Measurements from ENCODE around the gene SULT1A1.
A peak's percentile ranks its signal among the peaks of the same experiment; 100 is the strongest.
"Not testable (repeated sequence)": the region's sequence is repeated elsewhere in the genome, so short reads cannot be mapped to it uniquely, and the experiment has no call there.

The SULT1A1 gene

DNA sequence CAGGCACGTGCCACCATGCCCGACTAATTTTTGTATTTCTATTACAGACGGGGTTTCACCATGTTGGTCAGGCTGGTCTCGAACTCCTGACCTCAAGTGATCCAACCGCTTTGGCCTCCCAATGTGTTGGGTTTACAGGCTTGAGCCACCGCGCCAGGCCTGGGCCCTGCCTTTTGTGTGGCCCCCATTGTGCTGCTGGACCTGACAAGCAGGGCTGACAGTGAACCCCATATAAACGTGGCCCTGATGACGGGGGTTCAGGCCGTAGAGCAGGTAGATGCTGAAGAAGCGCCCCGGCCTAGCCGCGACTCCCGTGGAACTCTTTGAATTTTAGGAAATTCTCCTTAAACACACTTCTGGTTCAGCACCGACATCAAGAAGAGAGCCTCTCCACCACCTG, 4.7 kb upstream of the SULT1A1 start:
- H3K27me3 Mint-ChIP-seq; H3K4me3 Mint-ChIP-seq; H3K27ac Mint-ChIP-seq; H3K36me3 Mint-ChIP-seq (ENCODE audit: low read depth); H3K9me3 Mint-ChIP-seq: not testable (repeated sequence)
- H3K4me1 Mint-ChIP-seq (ENCODE audit: low read depth): peaks cover 10% of the 10 kb centered on the region

DNA sequence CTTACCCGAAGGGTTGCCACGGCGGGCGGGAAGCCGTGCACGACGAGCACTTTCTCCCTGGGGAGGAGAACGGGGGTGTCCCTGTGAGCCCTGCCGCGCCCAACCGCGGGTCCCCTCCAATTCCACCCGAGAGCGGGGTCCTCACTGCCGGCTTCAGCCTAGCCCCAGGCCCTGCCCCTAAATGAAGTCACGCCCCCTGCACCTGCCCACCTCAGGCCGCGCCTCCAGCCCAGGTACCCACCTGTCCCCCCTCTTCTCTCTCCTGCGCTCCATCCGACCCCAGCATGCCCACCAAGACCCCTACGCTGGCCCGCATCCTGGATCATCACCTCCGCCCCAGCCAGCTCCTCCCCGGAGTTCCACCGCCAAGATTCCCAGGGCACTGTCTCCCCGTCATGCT, 4.1 kb upstream of the SULT1A1 start:
- not testable (repeated sequence) for H3K27ac Mint-ChIP-seq
- peaks cover 10% of the 10 kb centered on the region for H3K4me1 Mint-ChIP-seq (ENCODE audit: low read depth)

DNA sequence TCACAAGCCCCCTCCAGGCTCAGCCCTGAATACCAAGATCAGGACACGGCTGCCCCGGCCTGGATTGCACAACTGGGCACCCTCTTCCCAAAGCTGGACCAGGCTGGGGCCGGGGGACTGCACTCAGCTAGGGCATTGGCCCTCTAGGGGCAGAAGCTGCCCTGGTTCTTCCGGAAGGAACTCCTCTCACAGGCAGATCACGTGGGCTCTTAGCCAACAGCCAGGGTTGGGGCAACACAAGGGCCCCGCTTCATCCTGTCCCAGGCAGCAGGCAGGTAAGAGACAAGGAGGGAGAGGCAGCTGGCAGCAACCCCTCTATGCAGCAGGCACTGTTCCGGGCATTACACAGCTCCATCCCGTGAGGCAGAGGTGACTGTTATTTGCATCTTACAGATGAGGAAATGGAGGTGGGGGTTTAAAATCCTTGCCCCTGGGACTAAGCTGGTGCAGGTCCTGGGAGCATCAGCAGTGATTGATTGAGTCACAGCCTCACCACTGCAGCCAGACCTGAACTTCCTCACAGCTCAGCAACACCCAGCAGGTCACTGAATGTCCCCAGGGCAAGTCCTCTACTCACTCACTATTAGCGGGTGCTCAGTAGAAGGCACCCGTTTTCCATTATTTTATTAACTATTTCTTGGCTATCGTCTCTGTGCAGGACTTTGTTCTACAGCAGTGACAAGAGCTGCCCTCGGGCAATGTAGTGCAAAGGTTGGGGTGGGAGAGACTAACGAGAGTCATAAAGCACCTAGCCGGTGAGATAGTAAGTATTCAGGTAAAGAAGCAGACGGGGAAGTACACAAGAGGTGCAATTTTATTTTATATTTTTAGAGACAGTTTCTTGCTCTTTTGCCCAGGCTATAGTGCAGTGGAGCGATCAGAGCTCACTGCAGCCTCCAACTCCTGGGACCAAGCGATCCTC, 2.8 kb upstream of the SULT1A1 start:
- H3K4me3 Mint-ChIP-seq, H3K27ac Mint-ChIP-seq, H3K9me3 Mint-ChIP-seq: not testable (repeated sequence)

More for the DNA sequence above, 4.1 kb upstream of the SULT1A1 start:
- H3K9me3 Mint-ChIP-seq; H3K4me3 Mint-ChIP-seq; H3K27me3 Mint-ChIP-seq; H3K36me3 Mint-ChIP-seq (ENCODE audit: low read depth): not testable (repeated sequence)

DNA sequence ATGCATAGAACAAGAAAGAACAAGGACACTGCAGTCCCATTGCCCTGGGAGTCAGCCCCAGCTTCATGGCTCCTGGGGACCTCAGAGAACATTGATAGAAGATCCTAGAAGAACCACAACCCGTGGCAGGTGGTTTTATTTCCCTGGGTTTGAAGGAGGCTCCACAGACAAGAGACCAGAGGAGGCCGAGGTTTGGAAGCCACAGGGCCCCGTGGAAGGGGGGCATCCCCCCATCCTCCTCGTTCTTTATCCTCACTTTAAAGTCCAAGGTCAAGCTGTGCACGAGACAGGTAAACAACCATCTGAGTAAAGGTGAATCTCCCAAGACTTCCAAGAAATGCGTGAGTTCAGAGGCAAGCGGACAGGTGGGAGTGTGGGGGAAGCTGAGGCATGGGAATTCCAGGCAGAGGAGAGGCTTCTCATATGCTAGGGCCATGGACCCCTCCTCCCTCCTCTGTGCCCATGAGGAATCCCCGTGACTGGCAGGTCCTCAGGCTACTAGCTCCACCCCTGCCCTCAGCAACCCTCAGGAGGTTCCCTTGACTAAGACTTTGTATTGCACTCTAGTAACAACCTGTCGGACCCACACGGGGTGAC, 849 bp upstream of the SULT1A1 start:
- Mint-ChIP-seq H3K9me3 (no peaks in the 10 kb centered on the region), H3K27ac (no peak overlapping the region)

More for the DNA sequence above, 2.8 kb upstream of the SULT1A1 start:
- peaks cover 10% of the 10 kb centered on the region for H3K4me1 Mint-ChIP-seq (ENCODE audit: low read depth)
- H3K36me3 Mint-ChIP-seq (ENCODE audit: low read depth); H3K27me3 Mint-ChIP-seq: not testable (repeated sequence)

DNA sequence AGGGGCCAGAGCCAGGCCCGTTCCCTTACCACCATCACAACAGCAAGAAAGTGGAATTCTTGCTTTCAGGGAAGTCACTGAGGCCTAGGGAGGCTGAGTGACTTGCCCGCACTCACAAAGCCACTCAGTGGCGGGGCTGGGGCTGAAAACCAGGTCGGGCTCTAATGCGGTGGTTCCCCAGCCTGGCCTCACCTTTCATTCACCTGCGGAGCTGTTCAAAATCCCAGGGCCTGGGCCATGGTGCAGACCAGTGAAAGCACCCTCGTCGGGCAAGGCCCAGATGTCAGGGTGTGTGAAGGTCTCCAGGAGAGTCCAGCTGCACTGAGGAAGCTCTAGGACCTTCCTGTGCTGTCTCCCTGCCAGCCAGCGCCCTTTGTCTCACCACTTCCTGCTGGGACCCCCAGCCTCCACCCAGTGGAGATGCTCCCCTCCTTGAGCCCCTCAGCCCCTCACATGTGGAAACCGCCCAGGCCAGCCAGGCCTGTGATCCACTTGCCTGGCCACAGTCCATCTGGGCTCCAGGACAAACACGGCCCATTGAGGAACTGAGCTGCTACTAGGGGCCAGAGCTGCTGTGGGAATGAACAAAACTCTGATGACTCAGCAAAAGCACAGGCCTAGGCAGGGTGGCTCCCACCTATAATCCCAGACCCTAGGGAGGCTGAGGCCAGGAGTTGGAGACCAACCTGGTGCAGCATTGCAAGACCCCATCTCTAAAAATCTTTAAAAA, 812 bp downstream of the SULT1A1 start:
- H3K27ac Mint-ChIP-seq; H3K27me3 Mint-ChIP-seq; H3K9me3 Mint-ChIP-seq; H3K4me3 Mint-ChIP-seq; H3K36me3 Mint-ChIP-seq (ENCODE audit: low read depth): not testable (repeated sequence)
- H3K4me1 Mint-ChIP-seq (ENCODE audit: low read depth): peaks cover 10% of the 10 kb centered on the region

More for the DNA sequence above, 849 bp upstream of the SULT1A1 start:
- Mint-ChIP-seq H3K36me3 (ENCODE audit: low read depth) (no peaks in the 10 kb centered on the region), H3K4me1 (ENCODE audit: low read depth) (peaks cover 10% of the 10 kb centered on the region), H3K27me3 (no peaks in the 10 kb centered on the region), H3K4me3 (no peak overlapping the region)

DNA sequence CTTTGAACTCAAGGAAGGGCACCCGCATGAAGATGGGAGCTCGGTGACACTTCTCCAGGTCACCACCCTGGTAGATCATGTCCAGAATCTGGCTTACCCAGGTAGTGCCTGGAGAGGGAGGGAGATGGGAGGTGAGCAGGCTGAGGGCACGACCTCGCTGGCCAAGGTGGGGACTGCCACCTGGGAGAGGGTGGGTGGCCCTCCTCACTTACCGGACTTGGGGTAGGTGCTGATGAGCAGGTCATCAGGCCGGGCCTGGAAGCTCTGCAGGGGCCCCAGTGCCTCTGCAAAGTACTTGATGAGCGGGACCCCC, 1.4 kb downstream of the SULT1A1 start:
- H3K4me1 Mint-ChIP-seq (ENCODE audit: low read depth): peaks cover 10% of the 10 kb centered on the region
- not testable (repeated sequence) for H3K36me3 Mint-ChIP-seq (ENCODE audit: low read depth); H3K27ac Mint-ChIP-seq; H3K9me3 Mint-ChIP-seq; H3K27me3 Mint-ChIP-seq; H3K4me3 Mint-ChIP-seq

DNA sequence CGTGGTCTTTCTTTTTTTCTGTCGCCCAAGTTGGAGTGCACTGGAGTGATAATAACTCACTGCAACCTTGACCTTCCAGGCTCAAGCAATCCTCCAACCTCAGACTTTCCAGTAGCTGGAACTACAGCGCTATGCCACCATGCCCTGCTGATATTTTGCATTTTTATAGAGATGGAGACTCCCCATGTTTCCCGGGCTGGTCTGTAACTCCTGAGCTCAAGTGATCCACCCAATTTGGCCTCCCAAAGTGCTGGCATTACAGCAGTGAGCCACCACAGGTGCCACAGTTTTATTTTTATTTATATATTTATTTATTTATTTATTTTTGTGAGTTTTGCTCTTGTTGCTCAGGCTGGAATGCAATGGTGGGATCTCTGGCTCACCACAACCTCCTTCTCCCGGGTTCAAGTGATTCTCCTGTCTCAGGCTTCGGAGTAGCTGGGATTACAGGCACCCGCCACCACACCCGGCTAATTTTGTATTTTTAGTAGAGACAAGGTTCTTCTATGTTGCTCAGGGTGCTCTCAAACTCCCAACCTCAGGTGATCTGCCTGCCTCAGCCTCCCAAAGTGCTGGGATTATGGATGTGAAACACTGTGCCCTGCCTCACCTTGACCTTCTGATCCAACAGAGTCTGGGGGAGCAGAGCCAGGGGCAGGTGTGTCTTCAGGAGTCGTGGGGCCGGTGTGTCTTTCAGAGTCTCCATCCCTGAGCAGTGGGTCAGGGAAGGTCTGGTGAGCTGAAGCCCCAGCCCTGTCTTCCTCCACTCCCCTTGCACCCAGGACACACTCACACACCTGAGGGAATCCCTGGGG, 2.0 kb downstream of the SULT1A1 start:
- not testable (repeated sequence) for H3K9me3 Mint-ChIP-seq; H3K27me3 Mint-ChIP-seq; H3K36me3 Mint-ChIP-seq (ENCODE audit: low read depth); H3K4me3 Mint-ChIP-seq; H3K27ac Mint-ChIP-seq
- peaks cover 10% of the 10 kb centered on the region for H3K4me1 Mint-ChIP-seq (ENCODE audit: low read depth)

DNA sequence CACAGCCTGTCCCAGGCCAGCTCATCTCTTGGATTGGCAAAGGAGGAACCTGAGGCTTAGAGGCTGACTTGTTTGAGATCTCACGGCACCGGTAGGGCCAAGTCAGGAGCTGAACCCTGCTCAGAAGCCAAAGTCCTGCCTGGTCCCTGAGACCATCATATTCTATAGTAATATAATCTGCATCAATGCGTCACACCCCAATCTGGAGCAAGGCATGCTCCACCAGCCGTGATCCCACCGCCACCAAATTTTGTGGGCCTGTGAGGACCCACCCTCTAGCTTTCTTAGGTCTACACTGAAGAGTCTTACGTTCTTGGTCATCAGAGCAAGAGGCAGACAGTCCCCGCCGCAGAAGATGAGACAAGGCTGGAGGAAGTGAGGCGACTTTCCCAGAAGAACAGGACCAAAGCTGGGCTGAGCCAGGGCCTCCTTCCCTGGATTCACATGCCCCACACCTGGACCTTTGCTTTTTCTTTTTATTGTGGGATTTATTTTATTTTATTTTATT, 2.7 kb downstream of the SULT1A1 start:
- Mint-ChIP-seq H3K4me3 (no peak overlapping the region), H3K9me3 (no peaks in the 10 kb centered on the region), H3K27me3 (no peaks in the 10 kb centered on the region), H3K36me3 (ENCODE audit: low read depth) (no peaks in the 10 kb centered on the region), H3K4me1 (ENCODE audit: low read depth) (peaks cover 10% of the 10 kb centered on the region), H3K27ac (no peak overlapping the region)

DNA sequence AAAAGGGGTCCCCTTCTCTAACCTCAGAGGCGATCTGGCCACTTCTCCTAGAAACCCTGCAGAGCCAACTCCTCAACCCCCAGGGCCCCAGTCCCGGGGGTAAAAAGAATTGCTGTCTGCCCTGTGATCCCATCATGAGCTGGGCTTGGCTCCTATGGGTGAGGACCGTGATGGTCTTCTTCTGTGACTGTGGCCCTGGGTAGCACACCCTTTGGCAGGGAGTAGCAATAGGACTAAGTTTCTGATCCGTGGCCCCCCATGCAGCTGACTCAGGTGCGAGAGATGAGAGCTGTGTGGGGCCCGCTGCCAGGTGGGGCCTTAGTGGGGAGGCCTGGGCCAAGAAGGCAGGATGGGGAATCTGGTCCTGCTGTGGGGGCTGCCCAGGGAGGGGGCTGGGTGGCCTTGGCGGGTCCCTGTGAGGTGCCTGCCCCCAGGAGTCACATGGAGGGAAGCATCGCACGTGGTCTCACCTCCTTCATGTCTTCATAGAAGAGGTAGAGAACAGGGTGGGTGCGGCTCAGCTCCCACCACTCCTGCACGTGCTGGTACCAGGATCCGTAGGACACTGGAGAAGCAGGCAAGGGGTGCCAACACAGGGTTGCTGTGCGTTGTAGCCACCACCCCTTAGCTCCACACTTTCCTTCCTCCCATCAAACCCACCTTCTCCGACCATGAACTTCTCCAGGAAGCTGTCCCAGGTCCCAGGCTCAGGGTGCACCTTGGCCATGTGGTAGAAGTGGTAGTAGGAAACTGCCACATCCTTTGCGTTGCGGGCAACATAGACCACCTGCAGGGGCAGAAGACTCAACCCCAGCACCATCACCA, 3.3 kb downstream of the SULT1A1 start:
- Mint-ChIP-seq H3K27me3 (no peaks in the 10 kb centered on the region), H3K9me3 (no peaks in the 10 kb centered on the region), H3K4me3 (no peak overlapping the region), H3K4me1 (ENCODE audit: low read depth) (peaks cover 10% of the 10 kb centered on the region), H3K36me3 (ENCODE audit: low read depth) (no peaks in the 10 kb centered on the region), H3K27ac (no peak overlapping the region)

DNA sequence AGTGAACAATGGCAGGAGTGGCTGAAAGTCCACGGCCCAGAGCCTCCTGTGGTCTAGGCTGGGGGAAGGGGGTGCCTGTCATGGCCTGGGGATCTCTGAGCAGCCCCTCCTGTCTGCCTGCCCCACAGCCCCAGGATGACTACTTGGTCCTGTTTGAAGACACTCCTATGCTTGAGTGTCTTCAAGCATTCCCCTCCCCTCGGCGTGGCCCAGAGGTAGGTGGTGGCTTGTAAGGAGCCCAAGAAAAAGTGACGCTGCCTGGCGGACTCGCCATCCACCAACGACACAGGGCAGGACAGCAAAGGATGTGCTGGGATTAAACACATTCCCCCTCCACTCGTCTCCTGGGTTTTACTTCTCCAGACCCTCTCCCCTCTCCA, 5.7 kb downstream of the SULT1A1 start:
- Mint-ChIP-seq H3K27ac (no peak overlapping the region), H3K27me3 (no peaks in the 10 kb centered on the region), H3K4me1 (ENCODE audit: low read depth) (no peaks in the 10 kb centered on the region), H3K4me3 (no peak overlapping the region), H3K36me3 (ENCODE audit: low read depth) (no peaks in the 10 kb centered on the region), H3K9me3 (no peaks in the 10 kb centered on the region)

DNA sequence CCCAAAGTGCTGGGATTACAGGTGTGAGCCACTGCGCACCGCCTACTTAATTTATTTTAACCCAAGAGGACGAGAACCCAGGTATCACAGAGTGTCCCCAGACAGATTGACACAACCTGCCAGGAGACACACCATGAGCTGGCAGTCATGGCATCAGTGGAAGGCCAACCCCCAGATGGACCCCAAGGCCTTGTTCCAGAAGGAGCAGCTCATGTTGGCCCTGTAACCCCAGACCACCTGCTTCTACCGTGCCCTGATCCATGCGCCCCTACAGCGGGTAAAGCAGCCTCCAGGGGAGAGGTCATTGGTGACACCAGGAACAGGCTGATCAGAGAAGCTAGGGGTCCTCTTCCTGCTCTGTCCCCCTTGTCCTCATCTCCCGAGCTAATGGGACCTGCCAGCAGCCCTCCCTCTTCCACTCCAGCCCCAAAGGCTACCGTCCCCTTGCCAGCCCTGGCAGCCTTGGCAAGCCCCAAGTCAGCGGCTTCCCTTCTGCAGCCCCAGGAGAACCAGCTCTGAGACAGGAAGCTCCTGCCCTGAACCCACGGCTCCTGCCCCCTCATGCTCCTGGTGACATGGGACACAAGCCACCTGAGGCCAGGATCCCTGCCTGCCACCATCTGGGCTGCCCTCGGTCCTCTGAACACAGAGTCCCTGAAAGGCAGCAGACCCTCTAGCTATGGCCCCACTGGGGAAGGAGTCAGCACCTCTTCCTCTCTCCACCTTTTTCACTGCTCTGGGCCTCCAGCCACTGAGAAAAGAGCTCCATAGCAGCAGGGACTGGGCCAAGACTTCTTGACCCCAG, 6.3 kb downstream of the SULT1A1 start:
- no peaks in the 10 kb centered on the region for H3K4me1 Mint-ChIP-seq (ENCODE audit: low read depth)
- H3K27me3 Mint-ChIP-seq: no peaks in the 10 kb centered on the region
- no peak overlapping the region for H3K4me3 Mint-ChIP-seq
- H3K9me3 Mint-ChIP-seq: no peaks in the 10 kb centered on the region
- H3K36me3 Mint-ChIP-seq (ENCODE audit: low read depth): no peaks in the 10 kb centered on the region
- H3K27ac Mint-ChIP-seq: peak overlapping the region; percentile 49

DNA sequence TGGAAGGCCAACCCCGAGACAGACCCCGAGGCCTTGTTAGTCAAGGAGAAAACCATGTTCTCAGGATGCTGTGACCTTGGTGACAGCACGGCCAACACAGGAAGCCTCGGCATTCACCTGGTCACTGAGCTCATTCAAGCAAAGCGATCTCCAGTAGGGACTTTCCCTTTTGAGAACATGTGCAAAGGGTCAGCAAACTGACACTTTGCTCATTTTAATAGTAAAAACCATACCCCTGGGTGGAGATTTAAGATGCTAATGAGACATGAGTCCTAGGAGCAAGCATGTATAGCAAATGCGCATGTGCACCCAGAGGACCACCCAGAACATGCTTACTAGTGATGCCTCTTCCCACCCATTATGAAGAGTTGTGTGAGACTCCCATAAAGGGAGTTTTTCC, 7.3 kb downstream of the SULT1A1 start:
- no peaks in the 10 kb centered on the region for H3K27me3 Mint-ChIP-seq
- no peaks in the 10 kb centered on the region for H3K9me3 Mint-ChIP-seq
- H3K27ac Mint-ChIP-seq: no peak overlapping the region
- no peaks in the 10 kb centered on the region for H3K4me1 Mint-ChIP-seq (ENCODE audit: low read depth)
- no peak overlapping the region for H3K4me3 Mint-ChIP-seq
- no peaks in the 10 kb centered on the region for H3K36me3 Mint-ChIP-seq (ENCODE audit: low read depth)

DNA sequence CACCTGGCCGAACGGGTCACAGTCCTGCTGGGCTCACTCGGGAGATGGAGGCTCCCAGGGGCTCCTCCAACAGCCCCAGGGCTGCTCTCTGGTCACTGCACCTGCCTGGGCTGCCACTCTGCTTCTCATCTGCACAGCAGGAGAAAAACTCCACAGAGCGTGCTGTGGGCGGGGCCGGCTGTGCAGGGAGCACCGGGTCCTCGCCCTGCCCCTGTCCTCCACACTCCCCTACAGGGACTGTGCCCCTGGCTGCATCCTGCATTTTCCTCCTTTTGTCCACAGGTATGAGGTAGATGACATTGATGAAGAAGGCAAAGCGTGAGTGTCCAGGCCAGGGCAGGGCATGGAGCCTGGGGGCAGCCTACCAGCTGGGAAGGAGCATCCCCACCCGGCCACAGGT, 7.8 kb downstream of the SULT1A1 start:
- H3K9me3 Mint-ChIP-seq; H3K36me3 Mint-ChIP-seq (ENCODE audit: low read depth); H3K4me3 Mint-ChIP-seq; H3K4me1 Mint-ChIP-seq (ENCODE audit: low read depth); H3K27me3 Mint-ChIP-seq; H3K27ac Mint-ChIP-seq: not testable (repeated sequence)

Data from stimulated activated naive CD8-positive, alpha-beta T cell treated with anti-CD3 and anti-CD28 coated beads, Interleukin-15, Interleukin-2, amounts not matched to agents 100 ng/mL and 50 ng/mL, for 24 hours (primary cell).